ELR (cell line): ENCODE data around the gene PAX3.

Experiments
- DNase-seq: peaks from one replicate; pipeline ENCODE4 v3.0.0-alpha.2; 2015; ENCODE audit warnings: low read depth

The PAX3 gene

GRCh38 chr2:222310747-222311318, 12.0 kb upstream of the PAX3 start:
- no peak for DNase-seq

- no peak for DNase-seq
Measured at GRCh38 chr2:222309766-222310165, 11.0 kb upstream of the PAX3 start.

- no peak for DNase-seq
Measured at GRCh38 chr2:222309361-222309760, 10.6 kb upstream of the PAX3 start.

- no peak for DNase-seq
Measured at GRCh38 chr2:222307978-222308730, 9.4 kb upstream of the PAX3 start.

- DNase-seq = peak; percentile 57
Measured at GRCh38 chr2:222307143-222307756, 8.5 kb upstream of the PAX3 start.

- DNase-seq = no peak
Measured at GRCh38 chr2:222306393-222307142, 7.8 kb upstream of the PAX3 start.

GRCh38 chr2:222305516-222306392, 7.0 kb upstream of the PAX3 start:
- peak; percentile 67 for DNase-seq

GRCh38 chr2:222304737-222305515, 6.1 kb upstream of the PAX3 start:
- DNase-seq = no peak

- DNase-seq = no peak
Measured at GRCh38 chr2:222303828-222304736, 5.3 kb upstream of the PAX3 start.

GRCh38 chr2:222303045-222303827, 4.4 kb upstream of the PAX3 start:
- no peak for DNase-seq

GRCh38 chr2:222302178-222303018, 3.6 kb upstream of the PAX3 start:
- no peak for DNase-seq

- DNase-seq = no peak
Measured at GRCh38 chr2:222301796-222302118, 3.0 kb upstream of the PAX3 start.

- no peak for DNase-seq
Measured at GRCh38 chr2:222301053-222301795, 2.4 kb upstream of the PAX3 start.

- DNase-seq = no peak
Measured at GRCh38 chr2:222300726-222301052, 1.9 kb upstream of the PAX3 start.

GRCh38 chr2:222299906-222300725, 1.3 kb upstream of the PAX3 start:
- DNase-seq = no peak

GRCh38 chr2:222298001-222298310, 842 bp downstream of the PAX3 start:
- no peak for DNase-seq

GRCh38 chr2:222297600-222297935, 1.2 kb downstream of the PAX3 start:
- DNase-seq = peak; percentile 24
